IPS-18c (cell line): ENCODE measurements around the gene IFITM2.

Experiments
- H3K4me3 ChIP-seq: 2 replicates; pipeline ENCODE4 v1.7.0; 2013; ENCODE audit warnings: low read depth, mild to moderate bottlenecking, low read length, moderate library complexity; ENCODE audit not compliant: insufficient read depth
- H3K9me3 ChIP-seq: one replicate; pipeline ENCODE4 v1.6.1; 2013; ENCODE audit warnings: mild to moderate bottlenecking, low read length, moderate library complexity; ENCODE audit not compliant: control insufficient read depth, insufficient read depth

The IFITM2 gene

GRCh38 chr11:289712-290620 lies 17.6 kb upstream of the IFITM2 start:
- Histone ChIP-seq H3K4me3 (peak overlapping the region; percentile 24; the same call in 1 of the 2 replicates), H3K9me3 (peaks cover 2% of the 10 kb centered on the region)

- Histone ChIP-seq H3K9me3 (peaks cover 2% of the 10 kb centered on the region), H3K4me3 (0 out of 2 replicates have a peak overlapping the region, but pooled peaks have one; percentile 6)
These were observed 16.9 kb upstream of the IFITM2 start for GRCh38 chr11:290621-291231.

GRCh38 chr11:291281-292210 lies 16.1 kb upstream of the IFITM2 start:
- H3K4me3 ChIP-seq = 0 out of 2 replicates have a peak overlapping the region, but pooled peaks have one; percentile 6
- peaks cover 2% of the 10 kb centered on the region for H3K9me3 ChIP-seq

GRCh38 chr11:292211-293121 lies 15.2 kb upstream of the IFITM2 start:
- peaks cover 2% of the 10 kb centered on the region for H3K9me3 ChIP-seq

GRCh38 chr11:293271-293851 lies 14.3 kb upstream of the IFITM2 start:
- Histone ChIP-seq H3K4me3 (no peak overlapping the region), H3K9me3 (peaks cover 2% of the 10 kb centered on the region)

More at GRCh38 chr11:292211-293121, 15.2 kb upstream of the IFITM2 start:
- no peak overlapping the region for H3K4me3 ChIP-seq

- Histone ChIP-seq H3K4me3 (no peak overlapping the region), H3K9me3 (peaks cover 2% of the 10 kb centered on the region)
These were observed 13.6 kb upstream of the IFITM2 start for GRCh38 chr11:293852-294661.

- Histone ChIP-seq H3K9me3 (peaks cover 2% of the 10 kb centered on the region), H3K4me3 (no peak overlapping the region)
These were observed 12.8 kb upstream of the IFITM2 start for GRCh38 chr11:294780-295179.

GRCh38 chr11:295351-296170 lies 12.1 kb upstream of the IFITM2 start:
- H3K4me3 ChIP-seq = no peak overlapping the region
- H3K9me3 ChIP-seq = peaks cover 2% of the 10 kb centered on the region

GRCh38 chr11:296171-297050 lies 11.2 kb upstream of the IFITM2 start:
- Histone ChIP-seq H3K4me3 (no peak overlapping the region), H3K9me3 (peaks cover 2% of the 10 kb centered on the region)

GRCh38 chr11:297051-297585 lies 10.5 kb upstream of the IFITM2 start:
- peaks cover 2% of the 10 kb centered on the region for H3K9me3 ChIP-seq
- H3K4me3 ChIP-seq = no peak overlapping the region

GRCh38 chr11:297586-298405 lies 9.8 kb upstream of the IFITM2 start:
- H3K4me3 ChIP-seq = no peak overlapping the region
- H3K9me3 ChIP-seq = peaks cover 2% of the 10 kb centered on the region

- Histone ChIP-seq H3K4me3 (no peak overlapping the region), H3K9me3 (no peaks in the 10 kb centered on the region)
These were observed 9.1 kb upstream of the IFITM2 start for GRCh38 chr11:298406-299065.
